MCF 10A (cell line): ENCODE results near the gene ERC2. TPM values are rescaled to one million over a fixed set of nuclear protein-coding genes. Genes with fewer than 3 reads are reported as not detected.

ENCODE experiments used
- BruUV-seq: library from RNA; stranded (reverse); fragments of 400-500 nt; replicated peaks from 2 replicates; lab custom pipeline; 2021; lab: Mats Ljungman, UMichigan
- CTCF ChIA-PET: fragments of 300-600 bp; sonication (Branson Sonifier 250); formaldehyde crosslinking; extraction: SDS; loops from one replicate; lab custom pipeline; 2021; ENCODE audit warnings: antibody characterized with exemption, inconsistent platforms; lab: Yijun Ruan, JAX
- POLR2A ChIA-PET: fragments of 300-600, 350-650 bp; sonication (Branson Sonifier 250); formaldehyde crosslinking; extraction: SDS; loops from one replicate; lab custom pipeline; 2020; ENCODE audit warnings: antibody characterized with exemption, inconsistent platforms; lab: Yijun Ruan, JAX
- DNase-seq: peaks from one replicate; pipeline ENCODE4 v3.0.0-alpha.2; 2018; ENCODE audit not compliant: unreplicated experiment
- H3K27ac Mint-ChIP-seq: one replicate; pipeline ENCODE4 v1.8.0; 2022; ENCODE audit warnings: mild to moderate bottlenecking, low read depth, mixed read lengths; ENCODE audit not compliant: unreplicated experiment
- H3K27me3 Mint-ChIP-seq: one replicate; pipeline ENCODE4 v1.8.0; 2022; ENCODE audit warnings: mixed read lengths; ENCODE audit not compliant: insufficient read depth, unreplicated experiment
- H3K36me3 Mint-ChIP-seq: one replicate; pipeline ENCODE4 v1.8.0; 2022; ENCODE audit warnings: mild to moderate bottlenecking, moderate library complexity, mixed read lengths; ENCODE audit not compliant: insufficient read depth, unreplicated experiment
- H3K4me1 Mint-ChIP-seq: one replicate; pipeline ENCODE4 v1.8.0; 2022; ENCODE audit warnings: mixed read lengths; ENCODE audit not compliant: insufficient read depth, unreplicated experiment
- H3K4me3 Mint-ChIP-seq: one replicate; pipeline ENCODE4 v1.8.0; 2022; ENCODE audit warnings: mild to moderate bottlenecking, moderate library complexity, mixed read lengths; ENCODE audit not compliant: unreplicated experiment
- H3K9me3 Mint-ChIP-seq: one replicate; pipeline ENCODE4 v1.8.0; 2022; ENCODE audit warnings: mixed read lengths; ENCODE audit not compliant: unreplicated experiment
- CTCF ChIP-seq: fragments of 200-600 bp; IDR thresholded peaks from one replicate; pipeline ENCODE4 v1.8.0; 2022; ENCODE audit warnings: antibody characterized with exemption, mild to moderate bottlenecking; ENCODE audit not compliant: unreplicated experiment
- intact Hi-C: fragments of 100-400 bp; cut with micrococcal nuclease; formaldehyde crosslinking; loops from 2 replicates; pipeline ENCODE4 v1.14.1; 2022
- total RNA-seq: library from RNA; stranded (reverse); gene quantifications from 2 replicates; pipeline ENCODE4 v1.2.3, GENCODE V29; 2022

ERC2 gene
- total RNA-seq, 1 experiment from 2014 or later, result 0.42 TPM

GRCh38 chr3:55802816-55803215 is 665.5 kb downstream of the ERC2 start:
- Mint-ChIP-seq H3K27ac (no peak overlapping the region), H3K27me3 (no peaks in the 10 kb centered on the region), H3K9me3 (peaks cover 5% of the 10 kb centered on the region), H3K4me3 (no peak overlapping the region), H3K4me1 (no peaks in the 10 kb centered on the region), H3K36me3 (no peaks in the 10 kb centered on the region)
- CTCF ChIA-PET, result no interaction called here
- POLR2A ChIA-PET, result no interaction called here
- no TSS peak for BruUV-seq
- TF ChIP-seq CTCF, result no peak
- DNase-seq, result no peak
- intact Hi-C loops, result no loop called here

GRCh38 chr3:55801676-55802075 is 666.6 kb downstream of the ERC2 start:
- no TSS peak for BruUV-seq
- POLR2A ChIA-PET, result interaction anchor here (0.8 kb wide), 1 partner anchor 51 kb away, joined by 4 read pairs; no protein-coding TSS in a partner anchor
- no peak for DNase-seq
- CTCF ChIA-PET, result no interaction called here
- H3K27me3 Mint-ChIP-seq, result no peaks in the 10 kb centered on the region
- intact Hi-C loops, result no loop called here
- H3K4me3 Mint-ChIP-seq, result no peak overlapping the region
- TF ChIP-seq CTCF, result no peak
- H3K27ac Mint-ChIP-seq, result no peak overlapping the region
- no peaks in the 10 kb centered on the region for H3K36me3 Mint-ChIP-seq
- no peaks in the 10 kb centered on the region for H3K4me1 Mint-ChIP-seq
- H3K9me3 Mint-ChIP-seq, result peaks cover 8% of the 10 kb centered on the region

GRCh38 chr3:55801068-55801467 is 667.2 kb downstream of the ERC2 start:
- no TSS peak for BruUV-seq
- ChIA-PET CTCF (no interaction called here), POLR2A (interaction anchor here (0.8 kb wide), 1 partner anchor 50 kb away, joined by 4 read pairs; no protein-coding TSS in a partner anchor)
- TF ChIP-seq CTCF, result no peak
- Mint-ChIP-seq H3K27me3 (no peaks in the 10 kb centered on the region), H3K9me3 (peaks cover 8% of the 10 kb centered on the region), H3K27ac (no peak overlapping the region), H3K4me3 (no peak overlapping the region), H3K4me1 (peaks cover under 1% of the 10 kb centered on the region), H3K36me3 (no peaks in the 10 kb centered on the region)
- intact Hi-C loops, result no loop called here
- DNase-seq, result no peak

- ChIA-PET POLR2A (interaction anchor here (1.4 kb wide), 1 partner anchor 15 kb away, joined by 4 read pairs; no protein-coding TSS in a partner anchor), CTCF (interaction anchor here (0.6 kb wide), 1 partner anchor 454 kb away, joined by 3 read pairs; no protein-coding TSS in a partner anchor)
- Mint-ChIP-seq H3K27ac (no peak overlapping the region), H3K27me3 (no peaks in the 10 kb centered on the region), H3K9me3 (peaks cover 8% of the 10 kb centered on the region), H3K4me3 (no peak overlapping the region), H3K36me3 (no peaks in the 10 kb centered on the region), H3K4me1 (peaks cover 7% of the 10 kb centered on the region)
- BruUV-seq, result no TSS peak
- intact Hi-C loops, result no loop called here
- DNase-seq, result no peak
- TF ChIP-seq CTCF, result no peak
These were observed 670.5 kb downstream of the ERC2 start for GRCh38 chr3:55797775-55798174.
